ENCODE data around the gene SELENOF.

GRCh38 chr1:86854352-86854751 lies 59.6 kb downstream of the SELENOF start:
- TF ChIP-seq CTCF (IDR thresholded peaks at IDR 0.05; ENCODE audit: low read depth, low read length) (no peak), EZH2phosphoT487 (IDR thresholded peaks at IDR 0.05; ENCODE audit: low read depth) (no peak)
